GM12801 (cell line): ENCODE results near the gene ABR.

ENCODE experiments used
- CTCF ChIP-seq: IDR thresholded peaks from one replicate; pipeline ENCODE4 v1.5.1; 2011; ENCODE audit warnings: control low read depth; ENCODE audit not compliant: insufficient read length; ENCODE audit errors: extremely low read depth

Gene ABR

GRCh38 chr17:1013729-1014090 lies 166.1 kb downstream of the ABR start:
- no peak for TF ChIP-seq CTCF

- TF ChIP-seq CTCF: no peak
These were observed 166.7 kb downstream of the ABR start for GRCh38 chr17:1012823-1013728.

GRCh38 chr17:1011760-1012735 lies 167.7 kb downstream of the ABR start:
- TF ChIP-seq CTCF: no peak

- no peak for TF ChIP-seq CTCF
These were observed 168.6 kb downstream of the ABR start for GRCh38 chr17:1011138-1011537.

- no peak for TF ChIP-seq CTCF
These were observed 169.2 kb downstream of the ABR start for GRCh38 chr17:1010586-1010985.

GRCh38 chr17:1010086-1010450 lies 169.7 kb downstream of the ABR start:
- no peak for TF ChIP-seq CTCF
